Fibroblast of upper back skin (primary cell): ENCODE data around the gene OBSCN.

Experiments
- DNase-seq: peaks from one replicate; pipeline ENCODE4 v3.0.0-alpha.2; 2013

OBSCN gene, protein sequence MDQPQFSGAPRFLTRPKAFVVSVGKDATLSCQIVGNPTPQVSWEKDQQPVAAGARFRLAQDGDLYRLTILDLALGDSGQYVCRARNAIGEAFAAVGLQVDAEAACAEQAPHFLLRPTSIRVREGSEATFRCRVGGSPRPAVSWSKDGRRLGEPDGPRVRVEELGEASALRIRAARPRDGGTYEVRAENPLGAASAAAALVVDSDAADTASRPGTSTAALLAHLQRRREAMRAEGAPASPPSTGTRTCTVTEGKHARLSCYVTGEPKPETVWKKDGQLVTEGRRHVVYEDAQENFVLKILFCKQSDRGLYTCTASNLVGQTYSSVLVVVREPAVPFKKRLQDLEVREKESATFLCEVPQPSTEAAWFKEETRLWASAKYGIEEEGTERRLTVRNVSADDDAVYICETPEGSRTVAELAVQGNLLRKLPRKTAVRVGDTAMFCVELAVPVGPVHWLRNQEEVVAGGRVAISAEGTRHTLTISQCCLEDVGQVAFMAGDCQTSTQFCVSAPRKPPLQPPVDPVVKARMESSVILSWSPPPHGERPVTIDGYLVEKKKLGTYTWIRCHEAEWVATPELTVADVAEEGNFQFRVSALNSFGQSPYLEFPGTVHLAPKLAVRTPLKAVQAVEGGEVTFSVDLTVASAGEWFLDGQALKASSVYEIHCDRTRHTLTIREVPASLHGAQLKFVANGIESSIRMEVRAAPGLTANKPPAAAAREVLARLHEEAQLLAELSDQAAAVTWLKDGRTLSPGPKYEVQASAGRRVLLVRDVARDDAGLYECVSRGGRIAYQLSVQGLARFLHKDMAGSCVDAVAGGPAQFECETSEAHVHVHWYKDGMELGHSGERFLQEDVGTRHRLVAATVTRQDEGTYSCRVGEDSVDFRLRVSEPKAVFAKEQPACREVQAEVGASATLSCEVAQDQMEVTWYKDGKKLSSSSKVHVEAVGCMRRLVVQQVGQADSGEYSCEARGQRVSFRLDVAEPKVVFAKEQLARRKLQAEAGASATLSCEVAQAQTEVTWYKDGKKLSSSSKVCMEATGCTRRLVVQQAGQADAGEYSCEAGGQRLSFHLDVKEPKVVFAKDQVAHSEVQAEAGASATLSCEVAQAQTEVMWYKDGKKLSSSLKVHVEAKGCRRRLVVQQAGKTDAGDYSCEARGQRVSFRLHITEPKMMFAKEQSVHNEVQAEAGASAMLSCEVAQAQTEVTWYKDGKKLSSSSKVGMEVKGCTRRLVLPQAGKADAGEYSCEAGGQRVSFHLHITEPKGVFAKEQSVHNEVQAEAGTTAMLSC (N-terminal part only)

DNA sequence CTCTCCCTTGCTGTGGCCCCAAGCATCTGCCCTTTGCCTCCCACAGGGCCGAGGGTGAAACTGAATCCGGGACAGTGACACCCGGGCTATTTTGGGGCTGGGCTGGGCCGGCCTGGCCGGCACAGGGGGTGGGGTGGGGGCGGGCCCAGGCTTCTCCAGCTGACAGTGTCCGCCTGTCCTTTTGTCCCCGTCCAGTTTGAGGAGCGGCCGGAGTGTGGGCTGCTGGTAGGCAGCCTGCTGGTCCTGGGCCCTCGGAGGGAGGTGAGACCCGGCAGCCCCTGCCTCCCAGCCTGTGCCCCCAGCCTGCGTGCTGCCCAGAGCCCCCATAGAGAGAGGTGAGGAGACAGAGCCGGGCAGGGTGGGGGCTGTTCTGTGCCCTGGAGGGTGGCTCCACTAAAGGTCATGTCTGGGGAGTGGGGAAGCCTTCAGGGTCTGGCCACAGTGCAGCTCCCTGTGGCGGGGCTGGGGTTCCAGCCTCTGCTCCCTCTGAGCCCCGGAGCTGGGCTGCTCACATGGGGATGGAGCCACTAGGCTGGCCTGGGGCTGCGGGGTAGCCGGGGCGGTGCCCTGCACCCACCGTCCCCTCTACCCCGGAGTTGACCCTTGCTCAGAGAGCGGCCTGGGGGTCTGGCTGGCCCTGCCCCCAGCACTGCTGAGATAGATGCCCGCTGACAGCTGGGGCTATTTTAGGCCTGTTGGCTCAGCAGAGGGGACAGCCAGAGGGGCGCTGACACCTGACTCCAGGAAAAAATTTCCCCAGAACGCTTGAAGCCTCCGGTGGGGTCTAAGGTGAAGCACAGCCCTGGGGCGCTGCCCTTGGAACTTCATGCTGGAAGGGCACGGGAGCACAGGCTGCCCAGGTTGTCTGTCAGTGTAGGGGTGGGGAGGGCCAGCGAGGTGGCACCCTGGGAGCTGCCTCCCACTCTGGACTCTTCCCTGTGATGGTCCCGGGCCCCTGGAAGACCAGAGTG lies at the start of gene OBSCN:
TSS of gene OBSCN (plus strand) at position 194 of the 971 bp plus-strand sequence. CDS start 3,740 bp downstream, outside the sequence.
- no peak for DNase-seq

GRCh38 chr1:228158151-228159007 lies 49.5 kb upstream of the OBSCN start:
- DNase-seq = no peak

- DNase-seq = no peak
These were observed 48.7 kb upstream of the OBSCN start for GRCh38 chr1:228159008-228159665.

DNA sequence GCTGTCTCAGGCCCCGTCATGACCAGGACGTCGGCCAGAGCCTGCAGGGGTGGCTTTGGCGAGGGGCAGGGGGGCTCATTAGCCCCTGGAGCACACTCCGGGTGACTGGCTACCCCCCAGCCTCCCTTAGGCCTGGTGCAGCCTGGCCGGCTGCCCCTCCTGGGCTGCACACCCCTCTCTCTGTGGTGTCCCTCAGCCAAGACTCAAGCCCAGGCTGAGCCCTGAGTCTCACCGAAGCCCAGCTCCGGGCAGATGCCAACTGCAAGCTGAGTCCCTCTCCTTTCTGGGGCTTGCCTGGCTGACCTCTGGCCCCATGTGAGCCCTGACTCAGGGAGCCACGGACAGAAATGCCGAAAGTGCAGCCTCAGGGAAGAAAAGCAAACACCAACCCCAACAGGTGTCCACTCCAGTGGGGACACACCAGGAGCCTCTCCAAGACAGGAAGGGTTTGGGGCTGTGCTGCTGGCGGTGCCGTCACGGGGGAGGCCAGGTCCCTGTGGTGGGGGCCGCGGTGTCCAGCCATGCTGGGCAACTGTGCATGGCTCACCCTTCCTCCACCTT lies 47.6 kb upstream of the OBSCN start:
- DNase-seq = no peak

DNA sequence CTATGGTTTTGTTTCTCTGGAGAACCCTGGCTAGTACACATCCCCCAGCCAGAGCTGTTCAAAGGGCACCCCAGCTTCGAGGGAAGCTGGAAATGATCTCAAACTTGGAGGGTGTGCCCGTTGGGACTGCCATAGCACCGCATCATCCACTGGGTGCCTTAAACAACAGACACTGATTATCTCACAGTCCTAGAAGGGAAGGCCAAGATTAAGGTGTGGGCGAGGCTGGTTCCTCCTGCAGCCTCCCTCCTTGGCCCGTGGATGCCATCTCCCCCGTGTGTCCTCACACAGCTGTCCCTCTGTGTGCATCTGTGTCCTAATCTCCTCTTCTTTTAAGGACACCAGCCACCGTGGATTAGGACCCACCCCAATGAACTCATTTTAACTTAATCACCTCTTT lies 46.5 kb upstream of the OBSCN start:
- no peak for DNase-seq

DNA sequence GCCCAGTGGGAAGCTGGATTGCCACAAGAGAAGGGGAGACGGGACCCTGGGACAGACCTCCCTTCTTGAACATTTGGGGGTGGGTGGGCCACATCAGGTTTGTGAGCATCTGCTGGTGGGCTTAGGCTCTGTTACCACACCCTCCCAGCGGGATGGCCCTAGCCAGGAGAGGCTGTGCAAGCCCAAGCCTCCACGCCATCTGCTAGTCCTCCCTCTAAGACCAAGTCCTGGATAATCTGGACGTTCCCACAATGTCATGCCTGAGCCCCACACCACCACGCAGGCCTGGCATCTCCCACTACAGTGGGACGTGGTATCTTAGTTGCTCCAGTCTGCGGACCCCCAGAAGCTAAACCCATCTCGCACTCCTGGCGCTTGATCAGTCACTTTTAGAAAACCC lies 46.0 kb upstream of the OBSCN start:
- no peak for DNase-seq

DNA sequence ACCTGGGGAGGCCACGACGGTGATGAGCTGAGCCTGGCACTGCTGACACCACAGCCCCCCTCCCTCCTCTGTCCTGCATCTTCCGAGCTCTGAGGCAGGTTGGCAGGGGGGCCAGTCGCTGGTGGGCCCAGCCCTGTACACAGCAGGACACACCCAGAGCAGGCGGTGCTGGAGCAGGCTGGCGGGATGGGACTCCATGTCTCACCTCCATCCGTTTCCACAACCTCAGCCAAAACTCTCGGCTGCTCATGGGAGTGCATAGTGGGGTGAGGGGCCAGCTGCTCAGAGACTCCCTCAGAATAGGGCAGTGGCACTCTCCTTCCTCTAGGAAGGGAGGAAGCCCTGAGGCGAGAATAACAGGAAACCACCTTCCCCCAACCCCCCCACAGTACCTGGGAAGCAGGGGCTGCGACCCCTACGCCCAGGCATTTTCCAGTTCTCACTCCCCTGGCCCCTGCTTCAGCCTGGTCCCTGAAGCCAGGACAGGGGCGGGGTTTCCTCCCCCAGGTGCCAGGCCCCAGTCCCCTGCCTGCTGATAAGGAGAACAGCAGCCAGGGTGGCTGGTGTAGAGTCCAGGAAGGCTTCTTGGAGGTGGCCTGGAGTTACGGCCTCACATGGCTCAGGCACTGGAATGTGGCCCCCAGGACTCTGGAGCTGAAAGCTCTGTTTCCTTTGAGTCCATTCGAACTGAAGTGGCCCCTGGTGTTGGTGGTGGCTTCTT lies 45.4 kb upstream of the OBSCN start:
- peak; percentile 62 for DNase-seq

DNA sequence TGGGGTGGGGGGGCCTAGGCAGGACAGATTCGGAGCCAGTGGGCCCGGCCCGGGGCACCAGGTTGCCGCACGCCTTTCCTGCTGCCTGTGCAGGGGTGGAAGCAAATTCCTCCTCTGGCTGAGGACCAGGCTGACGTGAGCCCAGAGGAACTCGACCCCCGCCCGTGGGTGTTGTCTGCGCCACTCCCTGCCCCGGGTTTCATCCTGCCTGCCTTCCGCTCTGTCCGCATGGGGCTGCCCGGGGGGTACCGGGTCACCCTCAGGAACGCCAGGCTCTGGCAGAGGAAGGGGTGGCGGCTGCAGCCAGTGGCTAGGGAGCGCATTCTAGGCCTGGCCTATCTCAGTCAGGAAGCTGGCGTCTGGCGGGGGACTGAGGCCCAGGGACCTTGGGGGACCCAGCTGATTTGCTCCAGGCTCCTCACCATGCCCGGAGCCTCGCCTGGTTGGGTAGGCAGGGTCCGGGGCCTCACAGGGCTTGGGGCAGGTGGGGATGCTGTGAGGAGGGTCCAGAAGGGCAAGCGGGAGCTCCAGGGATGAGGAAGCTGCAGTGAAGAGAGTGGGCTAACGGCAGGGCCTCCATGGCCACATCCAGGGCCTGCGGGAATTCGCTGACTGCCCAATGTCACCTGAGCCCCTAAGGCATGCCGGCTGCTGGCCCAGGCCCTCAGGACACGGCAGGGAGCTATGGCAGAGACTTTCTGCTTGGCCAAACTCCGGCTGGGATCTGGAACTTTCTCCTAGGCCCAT lies 44.7 kb upstream of the OBSCN start:
- peak; percentile 31 for DNase-seq

GRCh38 chr1:228163776-228164519 lies 43.9 kb upstream of the OBSCN start:
- no peak for DNase-seq

- DNase-seq = no peak
These were observed 43.1 kb upstream of the OBSCN start for GRCh38 chr1:228164561-228165371.

- DNase-seq = peak; percentile 99
These were observed 42.3 kb upstream of the OBSCN start, which contains the start of gene IBA57 for GRCh38 chr1:228165372-228166169. Gene IBA57, plus strand, starts transcription at chr1:228165804. Its CDS starts 13 bp downstream, at chr1:228165817.

DNA sequence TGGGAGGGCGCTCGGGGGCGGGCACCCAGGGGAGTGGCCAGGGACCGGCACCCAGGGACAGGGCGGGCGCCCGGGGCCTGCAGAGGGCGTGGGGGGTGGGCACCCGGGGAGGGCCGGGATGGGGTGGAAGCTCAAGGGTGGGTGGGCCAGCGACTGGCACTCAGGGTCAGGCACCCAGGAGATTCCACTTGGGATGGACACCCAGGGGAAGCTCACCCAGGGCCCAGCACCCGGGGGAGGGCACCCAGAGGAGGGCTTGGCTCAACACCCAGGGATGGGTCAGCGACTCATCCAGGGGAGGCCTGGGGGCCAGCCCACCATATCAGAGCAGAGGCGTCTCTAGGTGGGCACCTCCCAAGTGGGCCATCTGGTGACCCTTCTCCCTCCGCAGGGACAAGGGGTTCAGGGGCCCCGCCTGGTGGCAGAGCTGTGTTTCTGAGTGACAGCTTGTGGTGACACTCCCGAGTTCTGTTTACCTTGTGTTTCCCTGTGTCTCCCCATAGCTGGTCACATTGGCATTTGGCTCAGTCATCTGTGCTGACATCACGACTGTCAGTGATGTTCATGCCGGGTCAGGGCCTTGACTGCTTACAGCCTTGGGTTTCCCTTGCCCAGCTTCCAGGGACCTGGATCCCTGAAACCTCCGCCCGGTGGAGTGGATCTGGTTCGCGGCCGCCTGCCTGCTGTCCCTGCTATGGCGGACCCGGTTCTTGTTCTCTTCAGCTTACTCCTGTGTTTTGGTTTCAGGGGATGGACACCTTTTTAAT lies 41.5 kb upstream of the OBSCN start:
- peak; percentile 30 for DNase-seq

DNA sequence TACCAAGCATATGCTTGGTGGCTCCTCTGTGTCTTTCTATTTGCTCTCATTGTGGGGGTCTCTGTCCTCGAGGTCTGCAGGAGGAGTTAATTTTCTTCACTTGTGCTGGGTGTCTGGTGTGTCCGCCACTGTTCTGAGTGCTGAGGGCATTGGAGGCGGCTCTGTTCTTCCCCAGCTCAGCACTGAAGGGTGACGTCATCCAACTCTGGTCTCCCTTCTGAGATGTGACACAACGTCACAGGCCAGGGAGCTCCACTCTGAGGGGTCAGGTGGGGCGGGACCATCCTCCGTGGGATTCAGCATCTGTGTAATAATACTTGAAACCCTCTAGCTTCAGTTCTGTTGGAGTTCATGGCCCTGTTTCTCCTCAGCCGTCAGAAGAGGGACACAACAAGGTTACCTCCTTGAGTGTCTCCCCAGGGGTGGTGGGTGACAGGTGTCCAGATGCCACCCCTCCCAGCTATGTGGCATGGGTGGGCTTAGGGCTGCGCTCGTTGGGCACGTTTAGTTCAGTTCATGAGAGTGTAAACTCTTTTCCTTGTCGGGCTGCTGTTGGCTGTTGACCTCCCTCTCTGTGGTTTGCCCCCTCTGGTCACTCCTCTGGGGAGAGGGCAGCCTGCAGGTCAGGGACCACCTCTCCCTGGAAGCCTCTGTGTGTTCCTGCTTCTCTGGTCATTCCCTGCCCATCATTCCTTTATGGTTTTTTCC lies 39.1 kb upstream of the OBSCN start:
- DNase-seq = no peak

GRCh38 chr1:228169345-228169744 lies 38.5 kb upstream of the OBSCN start:
- DNase-seq = no peak
